Measurements from ENCODE around the gene GXYLT2. TPM values are rescaled to one million over a fixed set of nuclear protein-coding genes. Genes with fewer than 3 reads are reported as not detected.

Gene GXYLT2
- total RNA-seq, 6 donors from 2014 or later: 3.3 to 10.0 (median 5.9) TPM

- Histone ChIP-seq H3K4me3 (no peak overlapping the region), H3K27ac (no peak overlapping the region), H3K27me3 (no peaks in the 10 kb centered on the region), H3K9me3 (no peaks in the 10 kb centered on the region), H3K36me3 (no peaks in the 10 kb centered on the region), H3K4me1 (no peaks in the 10 kb centered on the region)
- WGBS, 2 donors: 74 to 96% methylated on average over 7 of the region's 7 CpGs
- ATAC-seq (ENCODE audit: low FRiP score in 2 of 2): no peak
- TF ChIP-seq POLR2AphosphoS5 (IDR thresholded peaks at IDR 0.05) (no peak), EP300 (IDR thresholded peaks at IDR 0.05) (no peak), POLR2A (IDR thresholded peaks at IDR 0.05) (no peak)
- TF ChIP-seq, protein P1, sequence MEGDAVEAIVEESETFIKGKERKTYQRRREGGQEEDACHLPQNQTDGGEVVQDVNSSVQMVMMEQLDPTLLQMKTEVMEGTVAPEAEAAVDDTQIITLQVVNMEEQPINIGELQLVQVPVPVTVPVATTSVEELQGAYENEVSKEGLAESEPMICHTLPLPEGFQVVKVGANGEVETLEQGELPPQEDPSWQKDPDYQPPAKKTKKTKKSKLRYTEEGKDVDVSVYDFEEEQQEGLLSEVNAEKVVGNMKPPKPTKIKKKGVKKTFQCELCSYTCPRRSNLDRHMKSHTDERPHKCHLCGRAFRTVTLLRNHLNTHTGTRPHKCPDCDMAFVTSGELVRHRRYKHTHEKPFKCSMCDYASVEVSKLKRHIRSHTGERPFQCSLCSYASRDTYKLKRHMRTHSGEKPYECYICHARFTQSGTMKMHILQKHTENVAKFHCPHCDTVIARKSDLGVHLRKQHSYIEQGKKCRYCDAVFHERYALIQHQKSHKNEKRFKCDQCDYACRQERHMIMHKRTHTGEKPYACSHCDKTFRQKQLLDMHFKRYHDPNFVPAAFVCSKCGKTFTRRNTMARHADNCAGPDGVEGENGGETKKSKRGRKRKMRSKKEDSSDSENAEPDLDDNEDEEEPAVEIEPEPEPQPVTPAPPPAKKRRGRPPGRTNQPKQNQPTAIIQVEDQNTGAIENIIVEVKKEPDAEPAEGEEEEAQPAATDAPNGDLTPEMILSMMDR (IDR thresholded peaks at IDR 0.05): no peak
- DNase-seq: no peak
Observed at GRCh38 chr3:72944696-72945095, 56.9 kb downstream of the GXYLT2 start.

- Histone ChIP-seq H3K36me3 (no peaks in the 10 kb centered on the region), H3K4me1 (no peaks in the 10 kb centered on the region), H3K4me3 (no peak overlapping the region), H3K9me3 (no peaks in the 10 kb centered on the region), H3K27me3 (no peaks in the 10 kb centered on the region), H3K27ac (no peak overlapping the region)
- DNase-seq: no peak
- WGBS, 2 donors: 84 to 91% methylated on average over 8 of the region's 8 CpGs
- ATAC-seq (ENCODE audit: low FRiP score in 2 of 2): no peak
- TF ChIP-seq POLR2A (IDR thresholded peaks at IDR 0.05): no peak
Observed at GRCh38 chr3:72947715-72948490, 60.1 kb downstream of the GXYLT2 start.

GRCh38 chr3:72949016-72949415 lies 61.2 kb downstream of the GXYLT2 start:
- Histone ChIP-seq H3K4me3 (no peak overlapping the region), H3K27me3 (no peaks in the 10 kb centered on the region), H3K4me1 (no peaks in the 10 kb centered on the region), H3K9me3 (no peaks in the 10 kb centered on the region), H3K36me3 (no peaks in the 10 kb centered on the region), H3K27ac (no peak overlapping the region)
- no peak for ATAC-seq (ENCODE audit: low FRiP score in 2 of 2)
- no peak for DNase-seq
- 83% methylated on average over 4 of the region's 4 CpGs for WGBS, 2 donors
- TF ChIP-seq POLR2A (IDR thresholded peaks at IDR 0.05): no peak
- TF ChIP-seq EP300 (IDR thresholded peaks at IDR 0.05): no peak
- TF ChIP-seq, protein P1 (IDR thresholded peaks at IDR 0.05): no peak
- no peak for TF ChIP-seq POLR2AphosphoS5 (IDR thresholded peaks at IDR 0.05)

DNA sequence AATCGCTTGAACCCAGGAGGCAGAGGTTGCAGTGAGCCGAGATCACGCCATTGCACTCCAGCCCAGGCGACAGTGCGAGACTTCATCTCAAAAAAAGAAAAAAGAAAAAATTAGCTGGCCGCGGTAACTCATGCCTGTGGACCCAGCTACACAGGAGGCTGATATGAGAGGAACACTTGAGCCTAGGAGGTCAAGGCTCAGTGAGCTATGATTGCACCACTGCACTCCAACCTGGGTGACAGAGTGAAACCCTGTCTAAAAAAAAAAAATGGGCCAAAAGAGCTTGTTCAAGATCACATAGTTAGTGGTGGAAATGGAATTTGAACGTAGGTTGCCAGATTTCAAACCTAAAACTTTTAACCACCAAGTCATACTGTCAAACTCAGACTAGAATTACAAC lies 62.5 kb downstream of the GXYLT2 start:
- Histone ChIP-seq H3K4me3 (no peak overlapping the region), H3K9me3 (no peaks in the 10 kb centered on the region), H3K4me1 (no peaks in the 10 kb centered on the region), H3K27ac (no peak overlapping the region), H3K36me3 (no peaks in the 10 kb centered on the region), H3K27me3 (no peaks in the 10 kb centered on the region)
- ATAC-seq (ENCODE audit: low FRiP score in 2 of 2): no peak
- no peak for DNase-seq
- 94 to 96% methylated on average over 8 of the region's 8 CpGs for WGBS, 2 donors
- TF ChIP-seq POLR2AphosphoS5 (IDR thresholded peaks at IDR 0.05): no peak
- TF ChIP-seq, protein P1 (IDR thresholded peaks at IDR 0.05): no peak
- no peak for TF ChIP-seq EP300 (IDR thresholded peaks at IDR 0.05)
- TF ChIP-seq POLR2A (IDR thresholded peaks at IDR 0.05): no peak

GRCh38 chr3:72950801-72951200 lies 63.0 kb downstream of the GXYLT2 start:
- H3K4me1 ChIP-seq: no peaks in the 10 kb centered on the region
- H3K36me3 ChIP-seq: no peaks in the 10 kb centered on the region
- H3K27me3 ChIP-seq: no peaks in the 10 kb centered on the region
- DNase-seq (no peak), ATAC-seq (ENCODE audit: low FRiP score in 2 of 2) (no peak)
- 76 to 80% methylated on average over 4 of the region's 4 CpGs for WGBS, 2 donors
- H3K27ac ChIP-seq: no peak overlapping the region
- no peaks in the 10 kb centered on the region for H3K9me3 ChIP-seq
- no peak overlapping the region for H3K4me3 ChIP-seq
- no peak for TF ChIP-seq POLR2A (IDR thresholded peaks at IDR 0.05)
- TF ChIP-seq, protein P1 (IDR thresholded peaks at IDR 0.05): no peak
- TF ChIP-seq POLR2AphosphoS5 (IDR thresholded peaks at IDR 0.05): no peak
- TF ChIP-seq EP300 (IDR thresholded peaks at IDR 0.05): no peak
